ENCODE measurements around the gene IRF7. TPM values are rescaled to one million over a fixed set of nuclear protein-coding genes. Genes with fewer than 3 reads are reported as not detected.

The IRF7 gene
- polyA plus RNA-seq, 1 of the 3 experiments (the other 2 are of a cell fraction), result 6.3 TPM

GRCh38 chr11:606245-606644, 9.5 kb downstream of the IRF7 start:
- H3F3A ChIP-seq (replicated peaks; ENCODE audit: insufficient read depth), result peaks cover 6% of the 10 kb centered on the region
- H3K36me3 ChIP-seq (replicated peaks in 1 of 2; ENCODE audit: control insufficient read depth in 1 of 2, insufficient read depth in 2 of 2, low read length in 1 of 2), result peaks cover 44 to 82% of the 10 kb centered on the region in 2 experiments
- TF ChIP-seq TCF12 (IDR thresholded peaks at IDR 0.05) (no peak), SMC3 (IDR thresholded peaks at IDR 0.05; ENCODE audit: low read depth, low read length) (no peak), POLR2AphosphoS5 (IDR thresholded peaks at IDR 0.05; ENCODE audit: low read depth, low read length) (no peak), ELF1 (IDR thresholded peaks at IDR 0.05) (no peak), NFIC (IDR thresholded peaks at IDR 0.05; ENCODE audit: borderline replicate concordance) (0 out of 2 replicates have a peak, but pooled peaks have one; percentile 21), FOSL2 (IDR thresholded peaks at IDR 0.05; ENCODE audit: borderline replicate concordance, low read depth) (no peak), MEF2A (IDR thresholded peaks at IDR 0.05; ENCODE audit: borderline replicate concordance, low read depth) (no peak), MXI1 (IDR thresholded peaks at IDR 0.05; ENCODE audit: low read depth, low read length) (no peak), CHD2 (IDR thresholded peaks at IDR 0.05; ENCODE audit: low read length, partially characterized antibody) (peak; percentile 14), TEAD4 (IDR thresholded peaks at IDR 0.05; ENCODE audit: borderline replicate concordance, insufficient read depth) (no peak), GATA2 (CRISPR knock-in tag; IDR thresholded peaks at IDR 0.05) (no peak)
- TF ChIP-seq, protein P1, sequence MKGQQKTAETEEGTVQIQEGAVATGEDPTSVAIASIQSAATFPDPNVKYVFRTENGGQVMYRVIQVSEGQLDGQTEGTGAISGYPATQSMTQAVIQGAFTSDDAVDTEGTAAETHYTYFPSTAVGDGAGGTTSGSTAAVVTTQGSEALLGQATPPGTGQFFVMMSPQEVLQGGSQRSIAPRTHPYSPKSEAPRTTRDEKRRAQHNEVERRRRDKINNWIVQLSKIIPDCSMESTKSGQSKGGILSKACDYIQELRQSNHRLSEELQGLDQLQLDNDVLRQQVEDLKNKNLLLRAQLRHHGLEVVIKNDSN (IDR thresholded peaks at IDR 0.05; ENCODE audit: borderline replicate concordance, low read depth), result no peak
- H3K4me2 ChIP-seq, result peak overlapping the region; percentile 47; the same call in 1 of the 2 replicates
- H3K9me2 ChIP-seq, result no peaks in the 10 kb centered on the region
- peaks cover 11% of the 10 kb centered on the region; the same call in 1 of the 2 replicates for H3K79me2 ChIP-seq (ENCODE audit: insufficient read depth)
- H3K4me1 ChIP-seq (ENCODE audit: control insufficient read depth in 1 of 2, insufficient read depth in 2 of 2, low read depth in 1 of 2, low read length in 1 of 2), result peaks cover 4 to 14% of the 10 kb centered on the region in 2 experiments; a peak in 1 of 4 replicates
- no peaks in the 10 kb centered on the region for H3K9me3 ChIP-seq
- WGBS (ENCODE audit: low lambda C conversion rate), result no CpG with 5 or more reads among the region's 19 CpGs
- no peak overlapping the region for H2AFZ ChIP-seq (ENCODE audit: low read depth)
- H4K20me1 ChIP-seq (ENCODE audit: insufficient read depth), result peaks cover 15% of the 10 kb centered on the region; the same call in 1 of the 2 replicates
- H3K27ac ChIP-seq (ENCODE audit: low read depth in 2 of 2, low read length in 1 of 2), result peak overlapping the region; percentile 57 to 73; a peak in 2 of 4 replicates
- peak; percentile 92 for DNase-seq
- H3K27me3 ChIP-seq (ENCODE audit: insufficient read depth), result no peaks in the 10 kb centered on the region
- ChIA-PET CTCF (interaction anchor here (0.7 to 2.3 kb wide), 3 partner anchors 10 to 118 kb away, joined by 3 to 10 read pairs (median 5); no protein-coding TSS in a partner anchor), POLR2A (interaction anchor here (1.6 kb wide), 1 partner anchor 9 kb away, joined by 3 read pairs; the partner anchor contains the start of gene IRF7)
- H3K9ac ChIP-seq, result no peak overlapping the region
- no peak overlapping the region for H3K4me3 ChIP-seq (ENCODE audit: low read depth in 2 of 2, low read length in 1 of 2)

DNA sequence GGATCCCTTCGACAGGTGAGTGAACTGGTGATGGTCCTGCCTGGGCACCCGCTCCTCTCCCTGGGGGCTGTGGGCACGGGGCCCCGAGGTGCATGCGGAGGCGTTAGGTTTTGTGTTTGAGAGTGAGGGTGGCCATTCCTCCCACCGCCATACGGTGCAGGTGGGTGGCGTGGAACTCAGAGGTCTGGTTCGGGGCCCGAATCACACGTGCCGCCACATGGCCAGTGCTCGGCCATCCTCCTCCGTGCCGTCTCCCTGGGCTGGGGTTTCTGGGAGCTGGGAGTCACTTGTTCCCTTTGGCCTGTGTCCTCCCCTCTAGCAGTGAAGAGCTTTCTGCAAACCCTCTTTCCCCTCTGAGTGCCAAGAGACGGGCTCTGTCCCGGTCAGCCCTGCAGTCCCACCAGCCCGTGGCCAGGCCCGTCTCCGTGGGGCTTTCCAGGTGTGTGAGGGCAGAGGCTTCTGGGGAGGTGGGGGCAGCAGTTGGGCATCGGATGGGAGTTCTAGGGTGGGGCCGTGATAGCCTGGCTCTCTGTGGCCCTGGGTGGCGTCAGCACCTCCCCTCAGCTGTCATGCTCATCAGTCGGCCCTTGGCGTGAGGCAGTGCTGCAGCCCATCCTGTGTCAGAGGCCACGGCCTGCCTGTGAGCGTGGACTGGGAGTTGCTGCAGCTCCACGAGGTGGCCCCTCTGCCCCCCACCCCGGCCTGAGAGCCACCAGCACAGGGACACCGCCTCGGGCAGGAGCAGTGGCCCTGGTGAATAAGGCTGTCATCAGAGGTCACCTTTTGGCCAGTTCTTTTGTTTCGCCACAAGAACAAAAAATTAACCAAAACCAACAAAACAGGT, 10.2 kb downstream of the IRF7 start:
- H3K9ac ChIP-seq, result no peak overlapping the region
- no peaks in the 10 kb centered on the region for H3K9me2 ChIP-seq
- no peak overlapping the region for H2AFZ ChIP-seq (ENCODE audit: low read depth)
- WGBS (ENCODE audit: low lambda C conversion rate), result 93% methylated on average over 19 of the region's 33 CpGs
- H3K4me1 ChIP-seq (ENCODE audit: control insufficient read depth in 1 of 2, insufficient read depth in 2 of 2, low read depth in 1 of 2, low read length in 1 of 2), result peaks cover 4 to 14% of the 10 kb centered on the region in 2 experiments; a peak in 1 of 4 replicates
- no peak overlapping the region for H3K4me3 ChIP-seq (ENCODE audit: low read depth in 2 of 2, low read length in 1 of 2)
- H3F3A ChIP-seq (replicated peaks; ENCODE audit: insufficient read depth), result peaks cover under 1% of the 10 kb centered on the region
- peak overlapping the region; percentile 47; the same call in 1 of the 2 replicates for H3K4me2 ChIP-seq
- H3K79me2 ChIP-seq (ENCODE audit: insufficient read depth), result peaks cover 11% of the 10 kb centered on the region; the same call in 1 of the 2 replicates
- no peaks in the 10 kb centered on the region for H3K27me3 ChIP-seq (ENCODE audit: insufficient read depth)
- H4K20me1 ChIP-seq (ENCODE audit: insufficient read depth), result peaks cover 15% of the 10 kb centered on the region; the same call in 1 of the 2 replicates
- ChIA-PET POLR2A (no interaction called here), CTCF (interaction anchor here (1.1 to 2.3 kb wide), 2 partner anchors 9 to 51 kb away, joined by 5 to 10 read pairs; no protein-coding TSS in a partner anchor)
- no peaks in the 10 kb centered on the region for H3K9me3 ChIP-seq
- no peak for DNase-seq
- H3K27ac ChIP-seq (ENCODE audit: low read depth in 2 of 2, low read length in 1 of 2), result peak overlapping the region; percentile 57 to 73; a peak in 2 of 4 replicates
- peaks cover 40 to 75% of the 10 kb centered on the region in 2 experiments for H3K36me3 ChIP-seq (replicated peaks in 1 of 2; ENCODE audit: control insufficient read depth in 1 of 2, insufficient read depth in 2 of 2, low read length in 1 of 2)
- TF ChIP-seq, protein P2, sequence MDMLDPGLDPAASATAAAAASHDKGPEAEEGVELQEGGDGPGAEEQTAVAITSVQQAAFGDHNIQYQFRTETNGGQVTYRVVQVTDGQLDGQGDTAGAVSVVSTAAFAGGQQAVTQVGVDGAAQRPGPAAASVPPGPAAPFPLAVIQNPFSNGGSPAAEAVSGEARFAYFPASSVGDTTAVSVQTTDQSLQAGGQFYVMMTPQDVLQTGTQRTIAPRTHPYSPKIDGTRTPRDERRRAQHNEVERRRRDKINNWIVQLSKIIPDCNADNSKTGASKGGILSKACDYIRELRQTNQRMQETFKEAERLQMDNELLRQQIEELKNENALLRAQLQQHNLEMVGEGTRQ (IDR thresholded peaks at IDR 0.05; ENCODE audit: borderline replicate concordance, low read depth, low read length), result no peak
- no peak for TF ChIP-seq GATA2 (CRISPR knock-in tag; IDR thresholded peaks at IDR 0.05)
- TF ChIP-seq FOSL2 (IDR thresholded peaks at IDR 0.05; ENCODE audit: borderline replicate concordance, low read depth), result no peak
- TF ChIP-seq POLR2AphosphoS5 (IDR thresholded peaks at IDR 0.05; ENCODE audit: low read depth, low read length), result no peak
- no peak for TF ChIP-seq NFIC (IDR thresholded peaks at IDR 0.05; ENCODE audit: borderline replicate concordance)
- no peak for TF ChIP-seq SIN3A (IDR thresholded peaks at IDR 0.05; ENCODE audit: borderline replicate concordance, low read depth, low read length)
- TF ChIP-seq TCF12 (IDR thresholded peaks at IDR 0.05), result no peak
- TF ChIP-seq ELF1 (IDR thresholded peaks at IDR 0.05), result no peak
- no peak for TF ChIP-seq EP300 (IDR thresholded peaks at IDR 0.05; ENCODE audit: borderline replicate concordance in 1 of 2, low read depth in 1 of 2, low read length in 1 of 2)
- TF ChIP-seq MEF2A (IDR thresholded peaks at IDR 0.05; ENCODE audit: borderline replicate concordance, low read depth), result no peak
- TF ChIP-seq MAX (IDR thresholded peaks at IDR 0.05; ENCODE audit: low read depth), result no peak
- TF ChIP-seq FOXJ3 (CRISPR knock-in tag; IDR thresholded peaks at IDR 0.05), result no peak
- TF ChIP-seq RAD21 (IDR thresholded peaks at IDR 0.05; ENCODE audit: low read length), result no peak
- TF ChIP-seq, protein P3, sequence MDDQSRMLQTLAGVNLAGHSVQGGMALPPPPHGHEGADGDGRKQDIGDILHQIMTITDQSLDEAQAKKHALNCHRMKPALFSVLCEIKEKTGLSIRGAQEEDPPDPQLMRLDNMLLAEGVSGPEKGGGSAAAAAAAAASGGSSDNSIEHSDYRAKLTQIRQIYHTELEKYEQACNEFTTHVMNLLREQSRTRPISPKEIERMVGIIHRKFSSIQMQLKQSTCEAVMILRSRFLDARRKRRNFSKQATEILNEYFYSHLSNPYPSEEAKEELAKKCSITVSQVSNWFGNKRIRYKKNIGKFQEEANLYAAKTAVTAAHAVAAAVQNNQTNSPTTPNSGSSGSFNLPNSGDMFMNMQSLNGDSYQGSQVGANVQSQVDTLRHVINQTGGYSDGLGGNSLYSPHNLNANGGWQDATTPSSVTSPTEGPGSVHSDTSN (IDR thresholded peaks at IDR 0.05), result no peak
- TF ChIP-seq TEAD4 (IDR thresholded peaks at IDR 0.05; ENCODE audit: borderline replicate concordance, insufficient read depth), result no peak
- TF ChIP-seq, protein P1 (IDR thresholded peaks at IDR 0.05; ENCODE audit: borderline replicate concordance, low read depth), result no peak

Measured in SK-N-SH (cell line).